Measurements from ENCODE around the gene LIMK1. TPM values are rescaled to one million over a fixed set of nuclear protein-coding genes. Genes with fewer than 3 reads are reported as not detected.
A peak's percentile ranks its signal among the peaks of the same experiment; 100 is the strongest.

The LIMK1 gene
- total and polyA plus RNA-seq, 5 donors: 7.6 to 13.5 (median 11.5) TPM

- DNase-seq (peak in 2 of 3 donors; percentile 8 to 42), ATAC-seq (no peak)
- H3K27me3 ChIP-seq (ENCODE audit: control insufficient read depth, insufficient read depth): no peaks in the 10 kb centered on the region
- intact Hi-C loops (cut with DNase I): no loop called here
- no peak overlapping the region for H3K27ac ChIP-seq (ENCODE audit: low read length)
- no peak overlapping the region for H3K4me3 ChIP-seq (ENCODE audit: low read length)
- 78% methylated on average over 11 of the region's 11 CpGs for WGBS
- H3K4me1 ChIP-seq (ENCODE audit: control insufficient read depth, insufficient read depth, low read length): no peaks in the 10 kb centered on the region
- no peaks in the 10 kb centered on the region for H3K9me3 ChIP-seq (ENCODE audit: control insufficient read depth, low read length)
These were observed 26.2 kb upstream of the LIMK1 start for GRCh38 chr7:74057216-74057925.

- no peak overlapping the region for H3K4me3 ChIP-seq (ENCODE audit: low read length)
- intact Hi-C loops (cut with DNase I): no loop called here
- no peaks in the 10 kb centered on the region for H3K27me3 ChIP-seq (ENCODE audit: control insufficient read depth, insufficient read depth)
- no peaks in the 10 kb centered on the region for H3K9me3 ChIP-seq (ENCODE audit: control insufficient read depth, low read length)
- H3K4me1 ChIP-seq (ENCODE audit: control insufficient read depth, insufficient read depth, low read length): no peaks in the 10 kb centered on the region
- 91% methylated on average over 1 of the region's 1 CpG for WGBS
- no peak for DNase-seq
- no peak for ATAC-seq
- no peak overlapping the region for H3K27ac ChIP-seq (ENCODE audit: low read length)
These were observed 25.6 kb upstream of the LIMK1 start for GRCh38 chr7:74057987-74058386.

GRCh38 chr7:74058486-74058885 lies 25.1 kb upstream of the LIMK1 start:
- H3K27ac ChIP-seq (ENCODE audit: low read length): no peak overlapping the region
- H3K27me3 ChIP-seq (ENCODE audit: control insufficient read depth, insufficient read depth): no peaks in the 10 kb centered on the region
- no peak overlapping the region for H3K4me3 ChIP-seq (ENCODE audit: low read length)
- H3K9me3 ChIP-seq (ENCODE audit: control insufficient read depth, low read length): no peaks in the 10 kb centered on the region
- intact Hi-C loops (cut with DNase I): no loop called here
- DNase-seq: peak in 1 of 3 donors; percentile 7
- WGBS: 89% methylated on average over 7 of the region's 7 CpGs
- no peaks in the 10 kb centered on the region for H3K4me1 ChIP-seq (ENCODE audit: control insufficient read depth, insufficient read depth, low read length)
- ATAC-seq: no peak

GRCh38 chr7:74059037-74059436 lies 24.6 kb upstream of the LIMK1 start:
- no peak overlapping the region for H3K4me3 ChIP-seq (ENCODE audit: low read length)
- H3K4me1 ChIP-seq (ENCODE audit: control insufficient read depth, insufficient read depth, low read length): no peaks in the 10 kb centered on the region
- ATAC-seq (no peak), DNase-seq (no peak)
- H3K27ac ChIP-seq (ENCODE audit: low read length): no peak overlapping the region
- intact Hi-C loops (cut with DNase I): no loop called here
- WGBS: 80% methylated on average over 2 of the region's 2 CpGs
- H3K27me3 ChIP-seq (ENCODE audit: control insufficient read depth, insufficient read depth): no peaks in the 10 kb centered on the region
- H3K9me3 ChIP-seq (ENCODE audit: control insufficient read depth, low read length): no peaks in the 10 kb centered on the region

- Histone ChIP-seq H3K27me3 (ENCODE audit: control insufficient read depth, insufficient read depth) (no peaks in the 10 kb centered on the region), H3K27ac (ENCODE audit: low read length) (no peak overlapping the region), H3K4me1 (ENCODE audit: control insufficient read depth, insufficient read depth, low read length) (no peaks in the 10 kb centered on the region), H3K4me3 (ENCODE audit: low read length) (no peak overlapping the region), H3K9me3 (ENCODE audit: control insufficient read depth, low read length) (no peaks in the 10 kb centered on the region)
- 74% methylated on average over 21 of the region's 21 CpGs for WGBS
- peak in 1 of 3 donors; percentile 25 for DNase-seq
- no peak for ATAC-seq
- intact Hi-C loops (cut with DNase I): loop anchor here in 2 of 4 donors (10.0 kb wide), 2 partner anchors 145 to 345 kb away; no protein-coding TSS in a partner anchor
These were observed 23.7 kb upstream of the LIMK1 start for GRCh38 chr7:74059681-74060588.

GRCh38 chr7:74061840-74062539 lies 21.6 kb upstream of the LIMK1 start:
- Histone ChIP-seq H3K4me1 (ENCODE audit: control insufficient read depth, insufficient read depth, low read length) (no peaks in the 10 kb centered on the region), H3K4me3 (ENCODE audit: low read length) (no peak overlapping the region), H3K9me3 (ENCODE audit: control insufficient read depth, low read length) (no peaks in the 10 kb centered on the region), H3K27ac (ENCODE audit: low read length) (peak overlapping the region; percentile 50), H3K27me3 (ENCODE audit: control insufficient read depth, insufficient read depth) (no peaks in the 10 kb centered on the region)
- ATAC-seq (peak; percentile 92 to 93), DNase-seq (peak; percentile 89 to 92 (median 91))
- intact Hi-C loops (cut with DNase I): loop anchor here in 2 of 4 donors (10.0 kb wide), 2 partner anchors 143 to 343 kb away; no protein-coding TSS in a partner anchor
- 23% methylated on average over 20 of the region's 20 CpGs for WGBS

- DNase-seq (peak in 2 of 3 donors; percentile 19 to 50), ATAC-seq (no peak)
- no peaks in the 10 kb centered on the region for H3K9me3 ChIP-seq (ENCODE audit: control insufficient read depth, low read length)
- intact Hi-C loops (cut with DNase I): loop anchor here in 2 of 4 donors (10.0 kb wide), 2 partner anchors 142 to 342 kb away; no protein-coding TSS in a partner anchor
- no peak overlapping the region for H3K27ac ChIP-seq (ENCODE audit: low read length)
- H3K4me1 ChIP-seq (ENCODE audit: control insufficient read depth, insufficient read depth, low read length): no peaks in the 10 kb centered on the region
- WGBS: 93% methylated on average over 14 of the region's 14 CpGs
- no peaks in the 10 kb centered on the region for H3K27me3 ChIP-seq (ENCODE audit: control insufficient read depth, insufficient read depth)
- no peak overlapping the region for H3K4me3 ChIP-seq (ENCODE audit: low read length)
These were observed 20.4 kb upstream of the LIMK1 start for GRCh38 chr7:74063223-74063641.

GRCh38 chr7:74063646-74064045 lies 20.0 kb upstream of the LIMK1 start:
- Histone ChIP-seq H3K4me3 (ENCODE audit: low read length) (no peak overlapping the region), H3K4me1 (ENCODE audit: control insufficient read depth, insufficient read depth, low read length) (no peaks in the 10 kb centered on the region), H3K9me3 (ENCODE audit: control insufficient read depth, low read length) (no peaks in the 10 kb centered on the region), H3K27ac (ENCODE audit: low read length) (no peak overlapping the region), H3K27me3 (ENCODE audit: control insufficient read depth, insufficient read depth) (no peaks in the 10 kb centered on the region)
- DNase-seq (peak in 1 of 3 donors; percentile 32), ATAC-seq (no peak)
- intact Hi-C loops (cut with DNase I): loop anchor here in 2 of 4 donors (10.0 kb wide), 2 partner anchors 141 to 341 kb away; no protein-coding TSS in a partner anchor
- WGBS: 95% methylated on average over 12 of the region's 12 CpGs

- WGBS: 89% methylated on average over 4 of the region's 4 CpGs
- Histone ChIP-seq H3K9me3 (ENCODE audit: control insufficient read depth, low read length) (no peaks in the 10 kb centered on the region), H3K27me3 (ENCODE audit: control insufficient read depth, insufficient read depth) (no peaks in the 10 kb centered on the region), H3K27ac (ENCODE audit: low read length) (no peak overlapping the region), H3K4me1 (ENCODE audit: control insufficient read depth, insufficient read depth, low read length) (no peaks in the 10 kb centered on the region), H3K4me3 (ENCODE audit: low read length) (no peak overlapping the region)
- ATAC-seq (no peak), DNase-seq (peak in 2 of 3 donors; percentile 1 to 19)
- intact Hi-C loops (cut with DNase I): loop anchor here in 3 of 4 donors (5.0 to 10.0 kb wide), 3 partner anchors 140 to 340 kb away; no protein-coding TSS in a partner anchor
These were observed 18.9 kb upstream of the LIMK1 start for GRCh38 chr7:74064696-74065095.

- no peaks in the 10 kb centered on the region for H3K27me3 ChIP-seq (ENCODE audit: control insufficient read depth, insufficient read depth)
- ATAC-seq (no peak), DNase-seq (peak in 1 of 3 donors; percentile 55)
- WGBS: 84% methylated on average over 3 of the region's 3 CpGs
- H3K4me1 ChIP-seq (ENCODE audit: control insufficient read depth, insufficient read depth, low read length): no peaks in the 10 kb centered on the region
- no peaks in the 10 kb centered on the region for H3K9me3 ChIP-seq (ENCODE audit: control insufficient read depth, low read length)
- H3K27ac ChIP-seq (ENCODE audit: low read length): no peak overlapping the region
- no peak overlapping the region for H3K4me3 ChIP-seq (ENCODE audit: low read length)
- intact Hi-C loops (cut with DNase I): loop anchor here in 3 of 4 donors (5.0 to 10.0 kb wide), 3 partner anchors 138 to 338 kb away; no protein-coding TSS in a partner anchor
These were observed 17.0 kb upstream of the LIMK1 start for GRCh38 chr7:74066626-74067025.
